Measurements from ENCODE around the gene G6PD. TPM values are rescaled to one million over a fixed set of nuclear protein-coding genes. Genes with fewer than 3 reads are reported as not detected.
"Not testable (repeated sequence)": the region's sequence is repeated elsewhere in the genome, so short reads cannot be mapped to it uniquely, and the experiment has no call there.

Gene G6PD
- polyA plus RNA-seq, 10 donors: 10.0 to 17.7 (median 13.1) TPM

GRCh38 chrX:154515090-154515965, 31.3 kb downstream of the G6PD start:
- DNase-seq: peak in 1 of 3 donors; percentile 63

GRCh38 chrX:154513716-154514115, 32.9 kb downstream of the G6PD start:
- no peak for DNase-seq

- no peak for DNase-seq
Observed at GRCh38 chrX:154512879-154513553, 33.6 kb downstream of the G6PD start.

GRCh38 chrX:154511761-154512160, 34.9 kb downstream of the G6PD start:
- no peak for DNase-seq

GRCh38 chrX:154509455-154509854, 37.2 kb downstream of the G6PD start:
- DNase-seq: no peak

GRCh38 chrX:154508384-154508745, 38.3 kb downstream of the G6PD start:
- no peak for DNase-seq

- no peak for DNase-seq
Observed at GRCh38 chrX:154507673-154508383, 38.8 kb downstream of the G6PD start.

- DNase-seq: no peak
Observed at GRCh38 chrX:154506483-154507332, 39.9 kb downstream of the G6PD start.

GRCh38 chrX:154505734-154506133, 40.9 kb downstream of the G6PD start:
- no peak for DNase-seq

GRCh38 chrX:154502989-154503388, 43.7 kb downstream of the G6PD start:
- no peak for DNase-seq

GRCh38 chrX:154502098-154502497, 44.5 kb downstream of the G6PD start:
- no peak for DNase-seq

GRCh38 chrX:154501423-154501822, 45.2 kb downstream of the G6PD start:
- DNase-seq: not testable (repeated sequence)

- DNase-seq: not testable (repeated sequence)
Observed at GRCh38 chrX:154496591-154497137, 50.0 kb downstream of the G6PD start.

- no peak for DNase-seq
Observed at GRCh38 chrX:154495472-154495922, 51.1 kb downstream of the G6PD start.

GRCh38 chrX:154494715-154495114, 51.9 kb downstream of the G6PD start:
- no peak for DNase-seq

GRCh38 chrX:154490414-154491083, 56.1 kb downstream of the G6PD start, which contains the start of gene SLC10A3:
SLC10A3 (minus strand) TSS chrX:154490629; CDS start chrX:154488940, 1,689 bp downstream.
- DNase-seq: peak; percentile 91 to 94 (median 92)

- peak in 1 of 3 donors; percentile 56 for DNase-seq
Observed at GRCh38 chrX:154490021-154490413, 56.6 kb downstream of the G6PD start.

GRCh38 chrX:154489182-154489581, 57.5 kb downstream of the G6PD start:
- no peak for DNase-seq

- no peak for DNase-seq
Observed at GRCh38 chrX:154488336-154489075, 58.1 kb downstream of the G6PD start.
